Activated CD8-positive, alpha-beta T cell treated with anti-CD3 and anti-CD28 coated beads for 36 hours (primary cell): Measurements from ENCODE around the gene SPCS3. TPM values are rescaled to one million over a fixed set of nuclear protein-coding genes. Genes with fewer than 3 reads are reported as not detected.
"Not testable (repeated sequence)": the region's sequence is repeated elsewhere in the genome, so short reads cannot be mapped to it uniquely, and the experiment has no call there.

Experiments
- ATAC-seq: fragments of 200-7000 bp; cut with Tn5 transposase; one replicate; pipeline ENCODE4 v1.10.0; 2021; ENCODE audit warnings: mild to moderate bottlenecking, moderate library complexity
- CTCF ChIA-PET: fragments of 350-600 bp; sonication (Branson Sonifier 250); formaldehyde crosslinking; loops from one replicate; lab custom pipeline; 2021; ENCODE audit warnings: antibody characterized with exemption; lab: Charles Lee
- POLR2A ChIA-PET: fragments of 350-600 bp; sonication (Branson Sonifier 250); formaldehyde crosslinking; loops from one replicate; lab custom pipeline; 2021; ENCODE audit warnings: antibody characterized with exemption; lab: Charles Lee
- DNase-seq: peaks from one replicate; pipeline ENCODE4 v3.0.0-alpha.2; 2020
- H3K27ac Mint-ChIP-seq: one replicate; pipeline ENCODE4 v1.8.0; 2021; ENCODE audit warnings: mild to moderate bottlenecking, mixed read lengths
- H3K27me3 Mint-ChIP-seq: one replicate; pipeline ENCODE4 v1.8.0; 2021; ENCODE audit warnings: mixed read lengths
- H3K36me3 Mint-ChIP-seq: one replicate; pipeline ENCODE4 v1.8.0; 2021; ENCODE audit warnings: low read depth, mixed read lengths
- H3K4me1 Mint-ChIP-seq: one replicate; pipeline ENCODE4 v1.8.0; 2021; ENCODE audit warnings: low read depth, mixed read lengths
- H3K4me3 Mint-ChIP-seq: one replicate; pipeline ENCODE4 v1.8.0; 2021; ENCODE audit warnings: mild to moderate bottlenecking, moderate library complexity, mixed read lengths
- H3K9me3 Mint-ChIP-seq: one replicate; pipeline ENCODE4 v1.8.0; 2021; ENCODE audit warnings: mixed read lengths
- CTCF ChIP-seq: fragments of 200-600 bp; IDR thresholded peaks from one replicate; pipeline ENCODE4 v1.8.0; 2022; ENCODE audit warnings: antibody characterized with exemption, mild to moderate bottlenecking
- intact Hi-C: fragments of 100-400 bp; cut with micrococcal nuclease; formaldehyde crosslinking; loops from one replicate; pipeline ENCODE4 v1.10.0; 2022
- total RNA-seq, 2 experiments: library from RNA; stranded (reverse); gene quantifications; one replicate each; pipeline ENCODE4 v1.2.3, GENCODE V29; 2021

The SPCS3 gene
- total RNA-seq, 2 experiments from 2014 or later: 153 to 155 TPM

GRCh38 chr4:176323511-176324160 lies 3.9 kb downstream of the SPCS3 start:
- ATAC-seq: no peak
- intact Hi-C loops: no loop called here
- CTCF ChIA-PET: interaction anchor here (1.5 kb wide), 1 partner anchor 18 kb away, joined by 3 read pairs; no protein-coding TSS in a partner anchor
- no peak for TF ChIP-seq CTCF
- no peak for DNase-seq
- Mint-ChIP-seq H3K4me1 (peaks cover 38% of the 10 kb centered on the region), H3K27ac (no peak overlapping the region), H3K9me3 (no peaks in the 10 kb centered on the region), H3K27me3 (no peaks in the 10 kb centered on the region), H3K4me3 (no peak overlapping the region), H3K36me3 (peaks cover 34% of the 10 kb centered on the region)
- POLR2A ChIA-PET: no interaction called here

GRCh38 chr4:176324876-176325275 lies 5.1 kb downstream of the SPCS3 start:
- H3K4me3 Mint-ChIP-seq, H3K9me3 Mint-ChIP-seq, intact Hi-C loops, H3K27ac Mint-ChIP-seq, DNase-seq, H3K27me3 Mint-ChIP-seq, POLR2A ChIA-PET, ATAC-seq: not testable (repeated sequence)
- Mint-ChIP-seq H3K4me1 (peaks cover 36% of the 10 kb centered on the region), H3K36me3 (peaks cover 36% of the 10 kb centered on the region)
- CTCF ChIA-PET: interaction anchor here (0.7 to 2.2 kb wide), 2 partner anchors 14 to 16 kb away, joined by 3 to 9 read pairs; no protein-coding TSS in a partner anchor

GRCh38 chr4:176333076-176333475 lies 13.3 kb downstream of the SPCS3 start:
- intact Hi-C loops: no loop called here
- Mint-ChIP-seq H3K27ac (peak overlapping the region; percentile 71), H3K36me3 (peaks cover 22% of the 10 kb centered on the region), H3K9me3 (no peaks in the 10 kb centered on the region), H3K4me3 (no peak overlapping the region), H3K4me1 (peaks cover 20% of the 10 kb centered on the region), H3K27me3 (no peaks in the 10 kb centered on the region)
- TF ChIP-seq CTCF: no peak
- ChIA-PET POLR2A (no interaction called here), CTCF (no interaction called here)
- ATAC-seq (no peak), DNase-seq (no peak)

- no peaks in the 10 kb centered on the region for H3K9me3 Mint-ChIP-seq
- no peak for ATAC-seq
- intact Hi-C loops: no loop called here
- ChIA-PET CTCF (no interaction called here), POLR2A (no interaction called here)
- TF ChIP-seq CTCF: no peak
- no peak overlapping the region for H3K4me3 Mint-ChIP-seq
- peaks cover 21% of the 10 kb centered on the region for H3K36me3 Mint-ChIP-seq
- peaks cover 20% of the 10 kb centered on the region for H3K4me1 Mint-ChIP-seq
- no peaks in the 10 kb centered on the region for H3K27me3 Mint-ChIP-seq
- H3K27ac Mint-ChIP-seq: no peak overlapping the region
- no peak for DNase-seq
Measured at GRCh38 chr4:176334066-176334465, 14.3 kb downstream of the SPCS3 start.

- intact Hi-C loops: no loop called here
- CTCF ChIA-PET: no interaction called here
- H3K27ac Mint-ChIP-seq: no peak overlapping the region
- no peak for TF ChIP-seq CTCF
- H3K27me3 Mint-ChIP-seq: no peaks in the 10 kb centered on the region
- H3K9me3 Mint-ChIP-seq: no peaks in the 10 kb centered on the region
- no peak for ATAC-seq
- H3K4me1 Mint-ChIP-seq: peaks cover 17% of the 10 kb centered on the region
- no peak for DNase-seq
- peaks cover 14% of the 10 kb centered on the region for H3K36me3 Mint-ChIP-seq
- no peak overlapping the region for H3K4me3 Mint-ChIP-seq
- POLR2A ChIA-PET: no interaction called here
Measured at GRCh38 chr4:176335421-176335820, 15.7 kb downstream of the SPCS3 start.
